GM21367 (cell line): ENCODE data around the gene GPR153.

ENCODE experiments used
- ATAC-seq: cut with Tn5 transposase; IDR thresholded peaks from one replicate; pipeline ENCODE4 v1.9.1; 2021; ENCODE audit not compliant: unreplicated experiment

GPR153 gene

DNA sequence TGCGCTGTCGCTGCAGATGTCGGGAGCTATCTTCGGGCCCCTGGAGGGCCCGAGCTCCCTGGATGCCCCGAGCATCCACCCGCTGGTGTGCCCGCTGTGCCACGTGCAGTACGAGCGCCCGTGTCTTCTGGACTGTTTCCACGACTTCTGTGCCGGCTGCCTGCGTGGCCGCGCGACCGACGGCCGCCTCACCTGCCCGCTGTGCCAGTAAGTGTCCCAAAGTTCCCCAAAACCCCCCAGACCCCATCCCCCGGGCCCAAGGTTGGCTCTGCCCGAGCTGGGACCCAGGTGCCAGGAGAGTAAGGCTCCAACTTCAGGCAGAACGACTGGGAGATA, 54.4 kb downstream of the GPR153 start:
- no peak for ATAC-seq

DNA sequence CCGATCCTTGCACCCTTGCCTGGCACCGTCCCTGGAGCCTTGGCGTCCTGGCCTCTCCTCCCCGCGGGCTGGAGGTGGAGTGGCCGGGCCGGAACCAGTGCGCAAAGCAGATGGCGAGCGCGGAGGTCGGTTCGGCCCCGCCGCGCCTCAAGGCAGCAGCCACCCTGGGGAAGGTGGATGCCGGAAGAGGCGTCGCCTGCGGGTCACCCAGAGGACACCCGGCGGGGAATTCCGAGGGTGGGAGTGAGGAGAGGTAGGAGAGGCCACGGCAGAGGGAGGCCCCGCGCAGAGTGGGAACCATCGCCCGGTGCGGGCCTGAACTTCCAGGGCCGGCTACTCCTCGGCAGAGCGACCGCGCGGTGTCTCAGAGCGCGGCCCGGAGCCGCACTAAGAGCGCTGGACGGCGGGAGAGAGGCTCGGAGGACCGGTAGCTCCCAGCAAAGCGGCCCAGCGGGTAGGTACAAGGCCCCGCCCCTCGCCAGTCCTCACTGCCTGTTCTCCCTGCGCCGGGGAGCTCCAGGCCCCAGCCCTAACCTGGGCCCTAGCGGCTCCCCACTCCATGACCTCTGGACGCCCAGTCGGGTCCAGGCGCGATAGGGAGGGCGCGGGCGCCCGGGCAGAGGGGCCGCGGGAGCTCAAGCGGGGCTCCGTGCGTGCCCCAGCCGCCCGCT, 54.9 kb downstream of the GPR153 start, which contains the start of gene RNF207:
TSS of gene RNF207 (plus strand) at position 271 of the 671 bp plus-strand sequence. CDS start 417 bp downstream, outside the sequence.
- ATAC-seq = no peak

DNA sequence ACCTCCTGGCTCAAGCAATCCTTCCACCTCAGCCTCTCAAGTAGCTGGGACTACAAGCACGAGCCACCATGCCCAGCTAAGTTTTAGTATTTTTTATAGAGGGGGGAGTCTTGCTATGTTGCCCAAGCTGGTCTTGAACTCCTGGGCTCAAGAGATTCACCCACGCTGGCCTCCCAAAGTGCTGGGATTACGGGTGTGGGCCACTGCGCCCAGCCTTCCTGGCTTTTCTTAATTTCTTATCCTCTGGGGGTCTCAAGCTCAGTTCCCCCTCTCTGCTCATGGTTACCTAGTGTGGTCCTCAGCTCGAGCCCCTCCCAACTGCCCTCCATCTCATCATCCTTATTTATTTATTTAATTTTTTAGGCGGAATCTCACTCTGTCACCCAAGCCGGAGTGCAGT, 58.6 kb downstream of the GPR153 start:
- ATAC-seq = no peak

DNA sequence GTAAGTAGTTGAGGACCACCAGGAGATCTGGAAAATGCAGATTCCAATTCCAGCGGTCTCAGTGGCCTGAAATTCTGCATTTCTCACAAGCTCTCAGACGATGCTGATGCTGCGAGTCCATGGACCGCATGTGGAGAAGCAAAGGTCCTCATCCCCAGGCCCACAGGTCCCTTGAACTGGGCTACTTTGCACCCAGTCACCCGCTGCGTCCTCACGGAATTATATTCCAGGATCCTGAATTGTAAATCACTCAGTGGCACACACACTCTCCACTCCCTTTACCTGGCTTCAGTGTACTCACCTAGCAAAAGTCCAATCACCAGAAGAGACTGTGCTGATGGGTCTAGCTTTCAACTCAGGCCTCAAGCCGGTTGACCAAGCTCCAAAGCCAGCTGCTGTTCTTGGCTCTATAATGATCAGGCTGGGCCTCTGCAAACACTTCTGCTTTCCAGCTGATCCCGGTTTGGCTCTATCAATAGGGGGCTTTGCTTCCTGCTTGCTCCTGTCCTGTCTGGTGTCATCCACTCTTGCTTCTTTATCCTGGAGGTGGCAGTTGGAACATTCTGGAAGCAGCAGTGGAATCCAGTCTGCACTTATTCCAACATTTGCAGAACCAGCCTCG, 60.6 kb downstream of the GPR153 start:
- ATAC-seq = no peak

DNA sequence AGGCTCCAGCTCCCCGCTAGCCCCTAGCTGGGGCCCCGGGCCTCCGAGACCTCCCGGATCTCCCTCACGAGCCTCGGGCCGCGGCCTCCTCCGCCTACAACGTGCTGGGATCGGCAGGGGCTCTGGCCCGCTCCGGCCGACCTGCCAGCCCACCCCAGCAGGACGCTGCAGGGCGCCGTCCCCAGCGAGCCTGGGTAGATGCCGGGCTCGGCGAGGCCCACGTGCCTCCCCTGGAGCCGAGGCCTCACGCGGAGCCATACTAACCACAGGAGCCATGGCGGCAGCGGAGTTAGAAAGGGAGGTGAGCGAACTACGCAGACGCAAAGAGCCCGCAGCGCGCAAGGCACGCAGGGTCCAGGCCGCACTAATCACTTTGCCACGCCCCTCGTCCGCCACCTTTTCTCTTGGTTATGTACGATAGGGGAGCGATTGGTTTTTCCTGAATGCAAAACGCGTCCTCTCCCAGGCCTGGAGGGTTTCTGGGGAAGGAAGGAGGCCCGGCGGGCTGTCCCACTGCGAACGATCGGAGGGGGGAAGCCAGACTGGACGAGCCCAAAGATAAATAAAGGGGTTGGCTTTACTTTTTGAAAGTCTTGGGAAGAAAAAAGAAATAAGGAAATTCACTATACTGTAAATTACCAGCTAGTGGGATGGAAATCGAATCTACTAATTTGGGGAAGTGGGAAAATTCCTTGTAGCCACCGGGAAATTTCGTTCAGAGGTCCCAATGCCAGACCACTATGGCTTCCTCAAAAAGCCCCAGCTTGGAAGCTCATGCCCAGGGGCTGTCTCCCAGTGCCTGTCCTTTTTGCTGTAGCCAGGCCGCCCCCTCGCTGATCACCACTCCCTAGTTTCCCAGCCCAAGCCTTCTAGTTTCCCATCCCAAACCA, 61.4 kb downstream of the GPR153 start, which contains the start of gene RPL22:
TSS of gene RPL22 (minus strand) at position 298 of the 890 bp plus-strand sequence. CDS start at position 276, 22 bp downstream.
- peak; percentile 92 for ATAC-seq

DNA sequence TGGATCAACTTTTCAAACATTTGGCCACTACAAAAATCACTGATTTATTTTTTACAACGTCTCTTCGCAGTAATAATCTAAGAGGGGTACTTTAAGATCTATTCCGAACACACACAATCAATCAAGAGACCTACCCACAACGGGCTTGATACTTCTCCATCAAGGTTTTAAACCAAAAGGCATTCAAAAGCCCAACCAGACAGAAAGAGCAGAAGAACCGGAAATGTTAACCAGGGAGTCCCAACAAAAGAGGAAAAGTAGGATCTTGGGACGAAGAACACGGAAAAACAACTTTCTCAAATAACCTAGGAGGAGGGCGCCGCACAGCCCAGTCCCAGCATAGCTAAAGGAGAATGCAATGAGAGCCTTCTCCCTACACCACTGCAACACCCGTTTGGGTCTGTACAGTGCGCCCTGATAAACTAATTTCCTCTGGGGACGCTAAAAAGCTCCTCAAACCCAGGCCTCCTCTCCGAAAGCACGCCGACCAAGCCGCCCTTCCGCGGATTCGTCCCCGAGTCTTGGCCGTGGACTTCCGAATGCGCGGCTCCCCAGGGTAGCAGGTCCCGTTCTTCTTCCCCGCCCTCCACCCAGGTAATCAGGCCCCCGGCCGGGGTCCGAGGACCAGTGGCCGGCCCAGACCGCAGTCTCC, 62.1 kb downstream of the GPR153 start:
- no peak for ATAC-seq

DNA sequence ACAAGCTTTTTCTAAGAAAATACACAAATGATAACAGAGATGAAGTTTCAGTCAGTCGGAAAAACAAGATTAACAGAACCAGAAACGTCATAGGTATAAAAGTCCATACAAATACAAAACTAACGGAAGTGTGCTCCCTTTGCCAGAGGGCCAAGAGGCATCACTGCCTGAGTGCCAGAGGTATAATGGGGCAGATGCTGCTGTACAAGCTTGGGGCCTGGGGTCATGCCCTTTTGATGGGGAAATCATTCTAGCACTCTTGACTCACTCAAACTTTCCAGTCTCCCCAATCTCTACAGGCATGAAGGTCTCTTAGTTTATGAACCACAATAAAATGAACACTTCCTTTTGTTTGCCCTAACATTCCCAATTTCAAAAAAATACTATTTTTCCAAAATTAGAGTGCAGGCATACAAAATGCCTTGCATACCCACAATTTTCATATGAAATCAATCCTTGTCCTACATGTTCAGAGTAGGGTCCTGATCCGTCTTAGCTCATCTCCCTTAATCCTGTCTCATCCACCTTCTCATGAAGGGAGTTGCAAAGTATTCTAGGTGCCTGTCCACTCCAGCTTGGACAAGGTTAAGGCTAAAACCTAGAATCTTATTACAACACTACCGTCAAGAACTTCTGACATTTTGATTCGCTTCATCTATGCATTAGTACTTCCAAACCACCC, 63.0 kb downstream of the GPR153 start:
- no peak for ATAC-seq
